ENCODE data around the gene NXT1.

Gene NXT1

DNA sequence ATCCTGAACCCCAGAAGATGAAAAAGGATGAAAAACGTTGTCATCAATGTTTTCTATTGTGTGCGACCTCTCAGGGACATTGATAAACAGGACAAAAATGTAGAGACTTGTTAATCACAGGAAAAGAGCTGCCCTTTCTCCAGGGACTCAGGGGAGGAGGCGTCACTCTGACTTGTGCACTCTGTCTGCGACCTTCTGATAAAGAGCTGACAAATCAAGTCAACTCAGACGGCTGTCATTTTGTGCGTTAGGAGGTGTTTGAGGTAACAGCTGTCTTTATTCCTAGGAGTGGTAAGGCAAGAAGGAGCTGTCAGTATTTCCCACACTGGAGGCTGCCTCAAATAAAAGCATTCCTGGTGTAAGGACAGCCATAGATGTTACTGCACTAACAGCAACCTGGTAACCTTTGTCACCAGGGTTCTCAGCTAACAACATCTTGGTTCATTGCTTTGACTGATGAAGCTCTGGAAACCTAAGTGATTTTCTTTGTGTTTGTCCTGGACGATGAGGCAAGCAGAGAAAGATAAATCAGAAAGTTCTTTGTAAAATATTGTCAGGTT, 38.6 kb upstream of the NXT1 start:
- Histone ChIP-seq H3K27me3 (replicated peaks; ENCODE audit: control insufficient read depth, insufficient read depth, low read length) (no peaks in the 10 kb centered on the region; the same call in 1 of the 2 replicates), H3K36me3 (ENCODE audit: control insufficient read depth, insufficient read depth, low read length) (no peaks in the 10 kb centered on the region), H3K4me3 (replicated peaks; ENCODE audit: low read depth, low read length) (no peak overlapping the region)
- TF ChIP-seq, protein P1, sequence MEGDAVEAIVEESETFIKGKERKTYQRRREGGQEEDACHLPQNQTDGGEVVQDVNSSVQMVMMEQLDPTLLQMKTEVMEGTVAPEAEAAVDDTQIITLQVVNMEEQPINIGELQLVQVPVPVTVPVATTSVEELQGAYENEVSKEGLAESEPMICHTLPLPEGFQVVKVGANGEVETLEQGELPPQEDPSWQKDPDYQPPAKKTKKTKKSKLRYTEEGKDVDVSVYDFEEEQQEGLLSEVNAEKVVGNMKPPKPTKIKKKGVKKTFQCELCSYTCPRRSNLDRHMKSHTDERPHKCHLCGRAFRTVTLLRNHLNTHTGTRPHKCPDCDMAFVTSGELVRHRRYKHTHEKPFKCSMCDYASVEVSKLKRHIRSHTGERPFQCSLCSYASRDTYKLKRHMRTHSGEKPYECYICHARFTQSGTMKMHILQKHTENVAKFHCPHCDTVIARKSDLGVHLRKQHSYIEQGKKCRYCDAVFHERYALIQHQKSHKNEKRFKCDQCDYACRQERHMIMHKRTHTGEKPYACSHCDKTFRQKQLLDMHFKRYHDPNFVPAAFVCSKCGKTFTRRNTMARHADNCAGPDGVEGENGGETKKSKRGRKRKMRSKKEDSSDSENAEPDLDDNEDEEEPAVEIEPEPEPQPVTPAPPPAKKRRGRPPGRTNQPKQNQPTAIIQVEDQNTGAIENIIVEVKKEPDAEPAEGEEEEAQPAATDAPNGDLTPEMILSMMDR (IDR thresholded peaks at IDR 0.05; ENCODE audit: insufficient read depth, low read length, poor library complexity, severe bottlenecking), result no peak
- no peak for DNase-seq (ENCODE audit: extremely low read depth, insufficient read length)

DNA sequence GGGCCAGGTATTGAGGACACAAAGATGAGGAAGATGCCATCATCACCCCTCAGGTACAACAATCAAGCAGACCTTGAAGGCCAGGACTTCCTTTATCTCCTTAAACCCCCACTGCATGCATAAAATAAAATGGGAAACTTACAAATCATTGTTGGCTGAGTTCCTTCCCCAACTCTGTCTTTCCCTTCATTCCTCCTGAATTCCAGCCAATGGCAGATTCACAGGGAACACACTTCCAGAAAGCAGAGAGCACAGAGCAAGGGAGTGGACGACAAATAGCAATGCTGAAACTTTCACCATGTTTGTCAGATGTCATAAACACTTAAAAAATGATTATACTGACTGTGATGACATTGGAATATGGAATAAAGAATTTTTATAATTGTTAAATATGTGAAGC, 37.3 kb upstream of the NXT1 start:
- Histone ChIP-seq H3K4me3 (replicated peaks; ENCODE audit: low read depth, low read length) (no peak overlapping the region), H3K36me3 (ENCODE audit: control insufficient read depth, insufficient read depth, low read length) (no peaks in the 10 kb centered on the region), H3K27me3 (replicated peaks; ENCODE audit: control insufficient read depth, insufficient read depth, low read length) (no peaks in the 10 kb centered on the region; the same call in 1 of the 2 replicates)
- TF ChIP-seq, protein P1 (IDR thresholded peaks at IDR 0.05; ENCODE audit: insufficient read depth, low read length, poor library complexity, severe bottlenecking), result no peak
- DNase-seq (ENCODE audit: extremely low read depth, insufficient read length), result no peak

DNA sequence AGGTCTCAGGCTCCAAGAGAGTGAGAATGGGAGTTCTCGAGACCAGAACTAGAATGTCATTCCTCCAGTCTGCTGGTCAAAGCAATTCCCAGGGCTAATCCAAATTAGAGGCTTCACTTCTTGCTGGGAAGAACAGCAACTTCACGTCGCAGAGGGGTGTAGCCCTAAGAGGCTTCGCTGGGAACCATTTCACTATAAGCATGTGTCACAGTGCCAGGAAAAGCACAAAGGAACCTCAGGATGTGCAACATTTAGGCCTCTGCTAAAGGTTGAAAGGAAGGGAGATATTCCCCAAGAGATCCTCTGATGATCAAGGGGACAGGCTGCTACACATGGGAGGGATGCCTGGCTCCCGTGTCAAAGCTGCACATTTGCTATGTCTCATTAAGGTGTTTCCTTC, 35.9 kb upstream of the NXT1 start:
- no peak overlapping the region for H3K4me3 ChIP-seq (replicated peaks; ENCODE audit: low read depth, low read length)
- no peak for DNase-seq (ENCODE audit: extremely low read depth, insufficient read length)
- H3K27me3 ChIP-seq (replicated peaks; ENCODE audit: control insufficient read depth, insufficient read depth, low read length), result no peaks in the 10 kb centered on the region; the same call in 1 of the 2 replicates
- H3K36me3 ChIP-seq (ENCODE audit: control insufficient read depth, insufficient read depth, low read length), result no peaks in the 10 kb centered on the region
- TF ChIP-seq, protein P1 (IDR thresholded peaks at IDR 0.05; ENCODE audit: insufficient read depth, low read length, poor library complexity, severe bottlenecking), result no peak

DNA sequence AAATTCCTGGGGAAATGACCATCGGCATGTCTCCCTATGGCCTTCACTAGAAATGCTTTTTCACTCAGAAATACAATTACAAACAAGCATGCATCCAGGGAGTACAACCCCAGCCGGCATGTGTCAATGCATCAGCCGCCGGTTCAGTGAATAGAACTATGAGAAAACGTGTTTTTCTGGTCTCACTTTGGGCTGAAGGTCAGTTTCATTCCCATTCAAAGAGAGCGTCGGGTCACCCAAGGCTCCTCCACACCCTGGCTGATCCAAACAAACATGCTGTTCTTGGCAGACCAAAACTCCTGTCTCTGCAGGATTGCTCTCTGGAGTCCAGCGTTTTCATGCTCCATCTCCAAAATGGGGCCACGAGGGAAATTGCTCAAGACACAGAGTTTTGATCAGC, 35.5 kb upstream of the NXT1 start:
- no peaks in the 10 kb centered on the region; the same call in 1 of the 2 replicates for H3K27me3 ChIP-seq (replicated peaks; ENCODE audit: control insufficient read depth, insufficient read depth, low read length)
- no peaks in the 10 kb centered on the region for H3K36me3 ChIP-seq (ENCODE audit: control insufficient read depth, insufficient read depth, low read length)
- H3K4me3 ChIP-seq (replicated peaks; ENCODE audit: low read depth, low read length), result no peak overlapping the region
- DNase-seq (ENCODE audit: extremely low read depth, insufficient read length), result no peak
- TF ChIP-seq, protein P1 (IDR thresholded peaks at IDR 0.05; ENCODE audit: insufficient read depth, low read length, poor library complexity, severe bottlenecking), result no peak

DNA sequence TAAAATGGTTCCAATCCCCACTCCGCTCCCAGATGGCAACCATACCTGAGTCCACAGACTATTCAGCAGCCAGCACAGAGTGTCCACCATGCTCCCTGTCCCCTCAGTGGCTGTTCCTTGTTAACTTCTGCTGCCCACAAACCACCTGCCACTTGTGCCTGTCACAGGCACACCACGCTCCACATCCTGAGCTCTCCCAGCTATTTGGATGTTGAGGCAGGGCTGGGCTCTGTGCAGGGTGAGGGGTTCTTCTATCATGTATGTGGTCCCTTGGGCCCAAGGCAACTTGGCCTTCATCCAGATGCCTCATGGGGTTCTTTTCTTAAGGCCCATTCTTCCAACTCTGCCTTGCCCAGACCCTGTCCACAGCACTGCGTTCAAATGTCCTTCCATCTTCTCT, 34.0 kb upstream of the NXT1 start:
- TF ChIP-seq, protein P1 (IDR thresholded peaks at IDR 0.05; ENCODE audit: insufficient read depth, low read length, poor library complexity, severe bottlenecking), result no peak
- DNase-seq (ENCODE audit: extremely low read depth, insufficient read length), result no peak
- no peak overlapping the region for H3K4me3 ChIP-seq (replicated peaks; ENCODE audit: low read depth, low read length)
- no peaks in the 10 kb centered on the region for H3K36me3 ChIP-seq (ENCODE audit: control insufficient read depth, insufficient read depth, low read length)
- H3K27me3 ChIP-seq (replicated peaks; ENCODE audit: control insufficient read depth, insufficient read depth, low read length), result no peaks in the 10 kb centered on the region; the same call in 1 of the 2 replicates

DNA sequence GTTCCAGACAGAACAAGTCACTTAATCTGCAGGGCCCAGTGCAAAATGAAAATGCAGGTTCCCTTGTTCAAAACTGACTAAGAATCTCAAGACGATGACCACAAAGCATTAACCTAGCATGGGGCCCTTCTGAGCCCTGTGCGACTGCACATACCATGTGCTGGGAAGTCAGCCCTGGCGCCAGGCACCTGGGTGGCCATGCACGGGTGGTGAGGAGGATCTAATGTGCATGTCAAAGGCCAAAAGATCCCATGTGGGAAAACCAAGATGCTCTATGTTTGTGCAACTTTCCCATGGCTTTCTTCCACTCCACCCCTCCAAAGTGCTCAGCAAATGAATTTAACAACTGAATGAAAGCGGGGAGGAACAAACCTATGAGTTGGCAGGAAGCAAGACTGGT, 33.5 kb upstream of the NXT1 start:
- no peak overlapping the region for H3K4me3 ChIP-seq (replicated peaks; ENCODE audit: low read depth, low read length)
- no peaks in the 10 kb centered on the region for H3K36me3 ChIP-seq (ENCODE audit: control insufficient read depth, insufficient read depth, low read length)
- TF ChIP-seq, protein P1 (IDR thresholded peaks at IDR 0.05; ENCODE audit: insufficient read depth, low read length, poor library complexity, severe bottlenecking), result no peak
- no peaks in the 10 kb centered on the region; the same call in 1 of the 2 replicates for H3K27me3 ChIP-seq (replicated peaks; ENCODE audit: control insufficient read depth, insufficient read depth, low read length)
- DNase-seq (ENCODE audit: extremely low read depth, insufficient read length), result no peak

Data from GM06990 (cell line).